HG02763 (cell line): ENCODE measurements around the gene EDRF1.
"Not testable (repeated sequence)": the region's sequence is repeated elsewhere in the genome, so short reads cannot be mapped to it uniquely, and the experiment has no call there.

Source experiments
- ATAC-seq: cut with Tn5 transposase; IDR thresholded peaks from one replicate; pipeline ENCODE4 v1.9.1; 2021; ENCODE audit warnings: mild to moderate bottlenecking, moderate library complexity; ENCODE audit not compliant: unreplicated experiment

The EDRF1 gene

GRCh38 chr10:125719173-125720001, at the start of gene EDRF1:
EDRF1 (plus strand) TSS chr10:125719709; CDS start chr10:125719808, 99 bp downstream.
- ATAC-seq = peak; percentile 91

- no peak for ATAC-seq
Measured at GRCh38 chr10:125672884-125673283, 46.6 kb upstream of the EDRF1 start.

GRCh38 chr10:125679436-125679835, 40.1 kb upstream of the EDRF1 start:
- no peak for ATAC-seq

- no peak for ATAC-seq
Measured at GRCh38 chr10:125683063-125683462, 36.4 kb upstream of the EDRF1 start, which contains the start of gene TEX36. TEX36 (minus strand) TSS chr10:125683163; CDS start chr10:125682989, 174 bp downstream.

- ATAC-seq = no peak
Measured at GRCh38 chr10:125683821-125684220, 35.7 kb upstream of the EDRF1 start.

- ATAC-seq = no peak
Measured at GRCh38 chr10:125684581-125684980, 34.9 kb upstream of the EDRF1 start.

- ATAC-seq = no peak
Measured at GRCh38 chr10:125687507-125688185, 31.9 kb upstream of the EDRF1 start.

GRCh38 chr10:125689955-125690569, 29.4 kb upstream of the EDRF1 start:
- no peak for ATAC-seq

- ATAC-seq = no peak
Measured at GRCh38 chr10:125691160-125691981, 28.1 kb upstream of the EDRF1 start.

- no peak for ATAC-seq
Measured at GRCh38 chr10:125692196-125692595, 27.3 kb upstream of the EDRF1 start.

GRCh38 chr10:125692601-125693523, 26.6 kb upstream of the EDRF1 start:
- no peak for ATAC-seq

GRCh38 chr10:125693524-125693847, 26.0 kb upstream of the EDRF1 start:
- ATAC-seq = no peak

GRCh38 chr10:125694883-125695282, 24.6 kb upstream of the EDRF1 start:
- ATAC-seq = no peak

- ATAC-seq = not testable (repeated sequence)
Measured at GRCh38 chr10:125696884-125697283, 22.6 kb upstream of the EDRF1 start.

- ATAC-seq = no peak
Measured at GRCh38 chr10:125698481-125698998, 21.0 kb upstream of the EDRF1 start.

GRCh38 chr10:125699562-125700143, 19.9 kb upstream of the EDRF1 start:
- no peak for ATAC-seq

- ATAC-seq = no peak
Measured at GRCh38 chr10:125700355-125700911, 19.1 kb upstream of the EDRF1 start.

GRCh38 chr10:125707541-125708468, 11.7 kb upstream of the EDRF1 start:
- ATAC-seq = peak; percentile 52
